ENCODE measurements around the gene ANKRD26. TPM values are rescaled to one million over a fixed set of nuclear protein-coding genes. Genes with fewer than 3 reads are reported as not detected.

Gene ANKRD26
- total and polyA plus RNA-seq, 3 donors from 2014 or later, result 1.1 to 17.6 (median 13.8) TPM

DNA sequence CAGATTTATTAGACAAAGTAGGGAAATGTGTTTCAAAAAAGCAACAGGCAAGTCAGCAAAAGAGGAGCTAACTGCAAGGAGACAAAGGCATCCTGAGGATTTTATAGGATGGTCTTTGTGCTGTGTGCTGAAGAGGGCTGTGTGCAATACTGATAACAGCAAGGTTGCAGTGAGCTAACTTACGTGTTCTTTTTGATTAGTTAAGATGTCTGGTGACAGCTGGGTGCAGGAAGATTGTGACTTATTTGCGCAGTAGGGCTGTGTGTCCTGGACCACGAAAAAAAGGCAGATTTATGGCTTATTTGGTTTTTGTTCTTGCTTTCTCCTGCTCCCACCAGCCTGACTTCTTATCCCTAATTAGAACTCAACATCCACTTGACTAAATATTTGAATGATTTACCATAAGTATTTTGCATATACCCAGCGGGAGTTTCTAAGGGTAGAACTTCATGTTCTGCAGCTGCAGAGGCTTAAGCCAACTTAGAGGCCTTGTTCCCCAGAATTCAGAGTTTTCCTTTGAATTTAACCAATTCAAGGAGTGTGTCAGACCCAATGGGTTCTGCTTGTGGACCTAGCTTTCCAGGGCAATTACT is 119.0 kb downstream of the ANKRD26 start:
- Histone ChIP-seq H3K4me3 (no peak overlapping the region), H3K27ac (no peak overlapping the region), H3K9me3 (no peaks in the 10 kb centered on the region), H3K27me3 (no peaks in the 10 kb centered on the region), H3K4me1 (no peaks in the 10 kb centered on the region), H3K36me3 (ENCODE audit: low read depth, missing control alignments) (no peaks in the 10 kb centered on the region)
- TF ChIP-seq, protein P1, sequence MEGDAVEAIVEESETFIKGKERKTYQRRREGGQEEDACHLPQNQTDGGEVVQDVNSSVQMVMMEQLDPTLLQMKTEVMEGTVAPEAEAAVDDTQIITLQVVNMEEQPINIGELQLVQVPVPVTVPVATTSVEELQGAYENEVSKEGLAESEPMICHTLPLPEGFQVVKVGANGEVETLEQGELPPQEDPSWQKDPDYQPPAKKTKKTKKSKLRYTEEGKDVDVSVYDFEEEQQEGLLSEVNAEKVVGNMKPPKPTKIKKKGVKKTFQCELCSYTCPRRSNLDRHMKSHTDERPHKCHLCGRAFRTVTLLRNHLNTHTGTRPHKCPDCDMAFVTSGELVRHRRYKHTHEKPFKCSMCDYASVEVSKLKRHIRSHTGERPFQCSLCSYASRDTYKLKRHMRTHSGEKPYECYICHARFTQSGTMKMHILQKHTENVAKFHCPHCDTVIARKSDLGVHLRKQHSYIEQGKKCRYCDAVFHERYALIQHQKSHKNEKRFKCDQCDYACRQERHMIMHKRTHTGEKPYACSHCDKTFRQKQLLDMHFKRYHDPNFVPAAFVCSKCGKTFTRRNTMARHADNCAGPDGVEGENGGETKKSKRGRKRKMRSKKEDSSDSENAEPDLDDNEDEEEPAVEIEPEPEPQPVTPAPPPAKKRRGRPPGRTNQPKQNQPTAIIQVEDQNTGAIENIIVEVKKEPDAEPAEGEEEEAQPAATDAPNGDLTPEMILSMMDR (IDR thresholded peaks at IDR 0.05), result no peak
- no peak for TF ChIP-seq POLR2A (IDR thresholded peaks at IDR 0.05)
- intact Hi-C loops (cut with DNase I; ENCODE audit: low total_unique reads), result no loop called here
- WGBS, 2 donors, result 59 to 74% methylated on average over 4 of the region's 4 CpGs
- no peak for DNase-seq

DNA sequence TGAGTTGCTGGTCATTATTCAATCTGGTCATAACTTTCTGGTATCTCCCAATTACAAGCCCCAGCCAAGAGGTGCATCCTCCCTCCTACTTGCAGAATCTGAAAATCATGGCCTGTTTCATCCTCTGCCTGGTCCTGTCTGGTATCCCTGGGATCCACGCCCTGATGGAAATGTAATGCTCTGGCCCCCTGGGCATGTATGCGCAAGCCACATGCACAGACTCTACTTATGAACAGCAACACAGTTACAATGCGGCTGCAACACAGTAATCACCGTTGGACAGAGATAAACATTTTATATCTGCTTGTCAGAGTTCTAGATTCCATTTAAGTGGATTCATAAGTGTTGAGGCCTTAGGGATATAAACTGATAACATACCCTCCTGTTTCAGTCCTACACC is 121.8 kb downstream of the ANKRD26 start:
- no peaks in the 10 kb centered on the region for H3K9me3 ChIP-seq
- H3K27me3 ChIP-seq, result no peaks in the 10 kb centered on the region
- intact Hi-C loops (cut with DNase I; ENCODE audit: low total_unique reads), result no loop called here
- TF ChIP-seq POLR2A (IDR thresholded peaks at IDR 0.05), result no peak
- TF ChIP-seq, protein P1 (IDR thresholded peaks at IDR 0.05), result no peak
- H3K36me3 ChIP-seq (ENCODE audit: low read depth, missing control alignments), result no peaks in the 10 kb centered on the region
- no peaks in the 10 kb centered on the region for H3K4me1 ChIP-seq
- no peak overlapping the region for H3K4me3 ChIP-seq
- 77 to 78% methylated on average over 4 of the region's 4 CpGs for WGBS, 2 donors
- DNase-seq, result no peak
- no peak overlapping the region for H3K27ac ChIP-seq

DNA sequence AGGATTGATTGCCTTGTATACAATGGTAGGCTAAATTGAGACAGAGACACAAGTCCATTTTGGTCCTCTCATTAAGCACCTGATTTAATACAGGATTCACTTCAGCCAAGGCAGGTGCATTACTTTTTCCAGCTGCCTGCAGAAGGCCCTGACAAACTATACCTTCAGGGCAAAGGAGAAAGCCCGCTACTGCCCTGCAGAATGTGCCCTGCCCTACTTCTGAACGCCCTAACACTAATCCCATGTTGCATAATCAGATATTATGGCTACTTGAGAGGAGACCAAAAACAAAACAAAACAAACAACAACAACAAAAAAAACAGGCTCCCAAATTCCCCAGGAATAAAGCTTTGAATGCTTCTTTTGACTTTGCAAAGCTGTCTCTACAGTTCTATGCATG is 122.7 kb downstream of the ANKRD26 start:
- WGBS, 2 donors, result 95 to 96% methylated on average over 2 of the region's 2 CpGs

DNA sequence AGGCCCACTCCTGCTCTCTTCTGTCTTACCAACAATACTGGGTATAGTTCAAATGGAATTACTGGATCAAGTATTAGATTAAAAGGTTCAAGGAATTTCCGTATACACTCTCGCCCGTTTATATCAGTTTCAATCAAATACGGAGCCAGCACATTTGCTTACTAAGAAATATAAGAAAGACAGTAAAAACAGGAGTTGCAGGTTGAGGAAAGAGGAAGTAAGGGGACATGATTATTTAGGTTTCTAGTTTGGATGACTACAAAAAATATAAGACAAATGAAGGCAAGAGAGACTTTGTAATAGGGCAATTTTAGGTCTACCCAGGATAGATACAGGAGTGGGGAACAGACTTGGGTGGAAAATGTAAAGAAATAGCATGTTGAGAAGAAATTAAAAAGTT is 129.6 kb downstream of the ANKRD26 start:
- Histone ChIP-seq H3K36me3 (ENCODE audit: low read depth, missing control alignments) (no peaks in the 10 kb centered on the region), H3K9me3 (no peaks in the 10 kb centered on the region), H3K27me3 (no peaks in the 10 kb centered on the region), H3K4me1 (no peaks in the 10 kb centered on the region), H3K4me3 (no peak overlapping the region), H3K27ac (no peak overlapping the region)
- WGBS, 2 donors, result 95 to 97% methylated on average over 4 of the region's 4 CpGs
- intact Hi-C loops (cut with DNase I; ENCODE audit: low total_unique reads), result no loop called here
- no peak for DNase-seq
- TF ChIP-seq, protein P1 (IDR thresholded peaks at IDR 0.05), result no peak
- TF ChIP-seq POLR2A (IDR thresholded peaks at IDR 0.05), result no peak

More for the DNA sequence above, 122.7 kb downstream of the ANKRD26 start:
- Histone ChIP-seq H3K4me3 (no peak overlapping the region), H3K4me1 (no peaks in the 10 kb centered on the region), H3K36me3 (ENCODE audit: low read depth, missing control alignments) (no peaks in the 10 kb centered on the region), H3K9me3 (no peaks in the 10 kb centered on the region), H3K27ac (no peak overlapping the region), H3K27me3 (no peaks in the 10 kb centered on the region)
- DNase-seq, result no peak
- TF ChIP-seq, protein P1 (IDR thresholded peaks at IDR 0.05), result no peak
- TF ChIP-seq POLR2A (IDR thresholded peaks at IDR 0.05), result no peak
- intact Hi-C loops (cut with DNase I; ENCODE audit: low total_unique reads), result no loop called here

Measured in testis (tissue), 3 donors.